Measurements from ENCODE around the gene DIO2. TPM values are rescaled to one million over a fixed set of nuclear protein-coding genes. Genes with fewer than 3 reads are reported as not detected.

The DIO2 gene
- total RNA-seq, 1 donor from 2014 or later: 0.07 TPM

DNA sequence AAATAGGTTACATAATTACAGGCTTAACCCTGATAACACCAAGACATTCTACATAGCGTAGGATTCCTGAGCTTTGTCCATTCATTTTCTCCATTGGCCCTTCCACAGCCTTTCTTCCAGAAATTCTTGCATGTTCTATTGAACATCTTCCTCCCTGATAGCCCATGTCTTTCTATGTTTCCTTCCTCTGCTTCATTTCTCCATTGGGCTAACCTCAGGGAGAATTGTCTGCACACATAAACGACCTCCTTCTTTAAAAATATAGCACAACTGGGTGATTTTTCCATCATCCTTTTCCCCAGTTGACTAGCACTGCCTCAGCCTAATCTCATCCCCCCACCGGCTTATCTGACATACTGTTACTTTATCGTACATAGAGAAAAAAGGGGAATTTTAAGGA, 11.2 kb downstream of the DIO2 start:
- H3K36me3 ChIP-seq: no peaks in the 10 kb centered on the region
- Mint-ChIP-seq H3K4me1 (peaks cover under 1% of the 10 kb centered on the region), H3K36me3 (no peaks in the 10 kb centered on the region), H3K4me3 (no peak overlapping the region), H3K27ac (no peak overlapping the region), H3K27me3 (ENCODE audit: insufficient read depth, low read depth) (peaks cover 3% of the 10 kb centered on the region), H3K9me3 (peaks cover 2% of the 10 kb centered on the region)
- TF ChIP-seq EZH2 (IDR thresholded peaks at IDR 0.05) (no peak), EZH2phosphoT487 (IDR thresholded peaks at IDR 0.05) (no peak), CTCF (IDR thresholded peaks at IDR 0.05) (no peak)
- no peaks in the 10 kb centered on the region for H3F3A ChIP-seq (ENCODE audit: low read depth)
- H3K27ac ChIP-seq: no peak overlapping the region
- no peaks in the 10 kb centered on the region for H4K20me1 ChIP-seq (ENCODE audit: low read depth)
- H3K4me1 ChIP-seq: peaks cover 3% of the 10 kb centered on the region
- no peaks in the 10 kb centered on the region for H3K79me2 ChIP-seq (ENCODE audit: low read depth)
- no peak overlapping the region for H2AFZ ChIP-seq (replicated peaks)
- H3K9ac ChIP-seq: no peak overlapping the region
- no peak overlapping the region for H3K4me3 ChIP-seq
- H3K9me3 ChIP-seq (ENCODE audit: low read depth): no peaks in the 10 kb centered on the region
- no peaks in the 10 kb centered on the region for H3K27me3 ChIP-seq
- DNase-seq (ENCODE audit: low spot score): no peak
- H3K4me2 ChIP-seq: no peak overlapping the region

GRCh38 chr14:80188571-80188970, 22.7 kb downstream of the DIO2 start:
- Mint-ChIP-seq H3K27ac (no peak overlapping the region), H3K9me3 (peaks cover 2% of the 10 kb centered on the region), H3K4me1 (peaks cover 2% of the 10 kb centered on the region), H3K4me3 (no peak overlapping the region), H3K36me3 (no peaks in the 10 kb centered on the region), H3K27me3 (ENCODE audit: insufficient read depth, low read depth) (no peaks in the 10 kb centered on the region)
- Histone ChIP-seq H3K36me3 (no peaks in the 10 kb centered on the region), H3K4me2 (no peak overlapping the region), H3K27me3 (no peaks in the 10 kb centered on the region), H3K9ac (no peak overlapping the region), H3K4me1 (peaks cover 8% of the 10 kb centered on the region), H3F3A (ENCODE audit: low read depth) (no peaks in the 10 kb centered on the region), H3K27ac (no peak overlapping the region), H3K79me2 (ENCODE audit: low read depth) (no peaks in the 10 kb centered on the region), H3K9me3 (ENCODE audit: low read depth) (no peaks in the 10 kb centered on the region), H4K20me1 (ENCODE audit: low read depth) (no peaks in the 10 kb centered on the region), H3K4me3 (no peak overlapping the region), H2AFZ (replicated peaks) (no peak overlapping the region)
- TF ChIP-seq CTCF (IDR thresholded peaks at IDR 0.05) (no peak), EZH2phosphoT487 (IDR thresholded peaks at IDR 0.05) (no peak)
- no peak for DNase-seq (ENCODE audit: low spot score)

- Histone ChIP-seq H3K4me1 (peaks cover 8% of the 10 kb centered on the region), H3K27ac (no peak overlapping the region), H4K20me1 (ENCODE audit: low read depth) (no peaks in the 10 kb centered on the region), H3K36me3 (no peaks in the 10 kb centered on the region), H3K9me3 (ENCODE audit: low read depth) (no peaks in the 10 kb centered on the region), H2AFZ (replicated peaks) (no peak overlapping the region), H3K27me3 (no peaks in the 10 kb centered on the region), H3K4me2 (no peak overlapping the region), H3F3A (ENCODE audit: low read depth) (no peaks in the 10 kb centered on the region), H3K9ac (no peak overlapping the region), H3K4me3 (no peak overlapping the region), H3K79me2 (ENCODE audit: low read depth) (no peaks in the 10 kb centered on the region)
- Mint-ChIP-seq H3K27ac (no peak overlapping the region), H3K4me1 (peaks cover 2% of the 10 kb centered on the region), H3K4me3 (no peak overlapping the region), H3K9me3 (peaks cover 2% of the 10 kb centered on the region), H3K36me3 (no peaks in the 10 kb centered on the region), H3K27me3 (ENCODE audit: insufficient read depth, low read depth) (no peaks in the 10 kb centered on the region)
- DNase-seq (ENCODE audit: low spot score): no peak
- TF ChIP-seq EZH2phosphoT487 (IDR thresholded peaks at IDR 0.05) (no peak), EZH2 (IDR thresholded peaks at IDR 0.05) (no peak)
Observed at GRCh38 chr14:80186301-80186800, 25.0 kb downstream of the DIO2 start.

DNA sequence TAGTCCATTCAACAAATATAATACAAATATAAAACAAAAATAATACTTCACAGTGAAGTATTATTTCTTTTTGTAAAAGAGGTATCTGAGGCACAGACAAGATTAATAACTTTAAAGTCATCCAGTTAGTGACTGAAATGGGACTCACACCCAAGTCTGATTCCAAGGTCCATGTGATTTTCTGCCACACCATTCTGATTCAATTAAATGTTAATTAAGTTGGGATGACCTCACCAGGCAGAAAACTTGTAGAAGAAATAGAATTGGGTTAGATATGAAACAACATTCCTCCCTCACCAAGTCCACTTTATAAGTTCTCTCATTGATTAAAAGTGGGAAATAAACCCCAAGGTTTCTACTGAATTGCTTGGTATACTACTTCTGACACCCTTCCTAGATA, 34.4 kb downstream of the DIO2 start:
- no peak for TF ChIP-seq CTCF (IDR thresholded peaks at IDR 0.05)
- TF ChIP-seq EZH2phosphoT487 (IDR thresholded peaks at IDR 0.05): no peak
- no peak for TF ChIP-seq EZH2 (IDR thresholded peaks at IDR 0.05)
- no peaks in the 10 kb centered on the region for H3K9me3 Mint-ChIP-seq
- Histone ChIP-seq H3F3A (ENCODE audit: low read depth) (no peaks in the 10 kb centered on the region), H2AFZ (replicated peaks) (no peak overlapping the region), H3K27me3 (no peaks in the 10 kb centered on the region), H3K9me3 (ENCODE audit: low read depth) (no peaks in the 10 kb centered on the region), H3K36me3 (no peaks in the 10 kb centered on the region), H3K9ac (no peak overlapping the region), H3K4me2 (no peak overlapping the region), H3K79me2 (ENCODE audit: low read depth) (no peaks in the 10 kb centered on the region), H3K4me1 (no peaks in the 10 kb centered on the region), H4K20me1 (ENCODE audit: low read depth) (no peaks in the 10 kb centered on the region), H3K27ac (no peak overlapping the region), H3K4me3 (no peak overlapping the region)
- no peaks in the 10 kb centered on the region for H3K36me3 Mint-ChIP-seq
- H3K27ac Mint-ChIP-seq: no peak overlapping the region
- H3K4me3 Mint-ChIP-seq: no peak overlapping the region
- no peaks in the 10 kb centered on the region for H3K4me1 Mint-ChIP-seq
- H3K27me3 Mint-ChIP-seq (ENCODE audit: insufficient read depth, low read depth): peaks cover 2% of the 10 kb centered on the region
- no peak for DNase-seq (ENCODE audit: low spot score)

Measured in neural progenitor cell (in vitro differentiated cells).